ELF-1 (cell line): Measurements from ENCODE around the gene ADCY5.

ENCODE experiments used
- DNase-seq: peaks from one replicate; pipeline ENCODE4 v3.0.0-alpha.2; 2016; ENCODE audit warnings: low read depth, low spot score

The ADCY5 gene

GRCh38 chr3:123326531-123326930, 122.4 kb downstream of the ADCY5 start:
- no peak for DNase-seq

DNA sequence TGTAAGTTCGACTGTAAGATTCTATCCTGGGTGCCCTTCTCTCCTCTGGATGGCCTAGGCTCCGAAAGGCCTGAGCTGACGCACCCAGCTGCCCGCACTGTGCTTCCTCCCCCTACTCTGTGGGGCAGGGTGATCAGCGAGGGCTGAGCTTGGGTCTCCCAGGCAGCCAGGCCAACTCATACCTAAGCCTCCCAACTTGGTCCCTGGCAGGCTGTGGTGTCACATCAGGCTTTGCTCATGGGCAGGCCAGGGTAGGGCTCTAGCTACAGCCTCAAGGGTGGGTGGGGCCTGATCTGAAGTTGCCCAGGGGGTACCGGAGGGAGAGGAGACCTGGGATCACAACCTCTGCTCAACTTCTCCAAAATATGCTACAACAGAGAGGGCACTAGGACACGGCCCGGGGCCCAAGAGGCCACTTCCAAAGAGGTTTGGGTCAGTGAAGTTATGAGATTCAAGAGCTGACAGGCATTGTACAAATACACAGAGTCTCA, 123.1 kb downstream of the ADCY5 start:
- DNase-seq: no peak

DNA sequence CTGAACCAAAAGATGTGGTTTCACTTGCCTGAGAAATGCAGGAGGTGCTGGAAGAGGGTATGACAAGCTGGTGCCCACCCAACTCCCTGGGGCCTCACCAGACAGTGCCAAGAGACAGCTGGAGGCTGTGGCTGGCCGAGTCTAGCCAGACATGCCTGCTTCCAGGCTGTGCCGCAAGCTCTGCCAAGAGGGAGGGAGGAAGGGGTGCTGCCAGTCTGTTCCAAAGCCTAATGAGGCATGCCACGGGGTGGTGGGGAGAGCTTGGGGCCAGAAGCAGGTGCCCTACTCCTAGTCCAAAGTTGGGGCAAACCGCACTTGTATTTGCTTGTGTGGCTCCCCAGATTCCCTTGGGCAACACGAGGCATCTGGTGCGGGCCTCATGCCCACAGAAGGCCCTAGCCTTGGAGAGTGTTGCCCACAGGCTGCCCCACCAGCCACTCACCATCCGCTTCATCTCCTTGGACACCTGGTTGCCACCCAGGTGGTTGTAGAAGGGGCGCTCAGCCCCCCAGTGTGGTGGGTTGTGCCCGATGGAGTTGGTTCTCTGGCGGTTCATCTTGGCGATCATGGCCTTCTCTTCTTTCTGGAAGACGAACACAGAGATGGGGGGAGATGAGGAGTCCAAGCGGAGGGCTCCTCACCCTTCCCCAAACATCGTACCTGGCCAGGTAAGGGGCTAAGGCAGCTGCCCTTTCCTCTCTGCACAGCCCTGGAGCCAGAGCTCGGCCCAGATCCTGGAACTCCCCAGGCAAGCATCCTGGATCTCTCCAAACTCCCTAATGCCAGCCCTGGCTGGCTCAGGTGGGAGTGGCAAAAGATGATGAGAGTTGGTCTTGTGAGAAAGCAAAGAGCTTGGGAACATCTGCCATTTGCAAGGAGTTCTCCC, 123.8 kb downstream of the ADCY5 start:
- DNase-seq: no peak

GRCh38 chr3:123323781-123324180, 125.1 kb downstream of the ADCY5 start:
- no peak for DNase-seq

GRCh38 chr3:123322866-123323265, 126.0 kb downstream of the ADCY5 start:
- no peak for DNase-seq

- peak; percentile 16 for DNase-seq
Measured at GRCh38 chr3:123321806-123322205, 127.1 kb downstream of the ADCY5 start.

- DNase-seq: no peak
Measured at GRCh38 chr3:123320221-123320620, 128.7 kb downstream of the ADCY5 start.

DNA sequence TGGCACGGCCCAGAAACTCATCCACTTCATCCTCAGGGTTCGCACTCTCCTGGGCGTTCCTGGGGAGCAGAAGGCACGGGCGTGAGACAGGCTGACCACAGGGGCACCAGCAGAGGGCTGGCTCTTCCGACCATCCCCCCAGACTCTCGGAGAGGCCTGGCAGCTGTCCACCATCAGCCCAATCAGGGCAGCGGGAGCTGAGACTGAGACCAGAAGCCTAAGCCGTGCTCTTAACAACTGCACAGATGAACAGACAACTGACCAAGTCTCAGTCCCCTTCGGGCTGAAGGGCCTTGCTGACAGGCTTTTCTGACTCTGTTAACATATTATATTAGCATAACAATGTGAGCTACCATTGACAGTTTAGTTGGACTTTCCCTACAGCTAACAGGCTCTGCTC, 129.1 kb downstream of the ADCY5 start:
- DNase-seq: peak; percentile 85

DNA sequence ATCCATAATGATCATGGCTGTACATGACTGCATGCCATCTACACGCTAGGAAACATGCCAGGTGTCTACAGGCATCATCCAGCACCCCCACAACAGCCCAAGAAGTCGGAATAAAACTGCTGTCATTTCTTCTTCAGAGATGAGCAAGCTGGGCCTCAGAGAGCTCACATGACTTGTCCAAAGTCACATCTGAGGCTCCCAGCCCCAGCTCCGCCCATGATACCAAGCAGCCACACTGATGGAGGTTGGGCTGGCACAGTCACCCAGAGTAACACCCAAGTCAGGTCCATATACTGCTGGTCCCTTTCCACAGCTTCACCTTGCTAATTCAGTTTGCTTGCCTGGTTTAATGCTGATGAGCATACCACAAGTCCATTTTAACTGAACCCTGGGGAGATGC, 130.5 kb downstream of the ADCY5 start:
- no peak for DNase-seq

- no peak for DNase-seq
Measured at GRCh38 chr3:123317716-123318115, 131.2 kb downstream of the ADCY5 start.

GRCh38 chr3:123315271-123315595, 133.7 kb downstream of the ADCY5 start:
- DNase-seq: no peak

DNA sequence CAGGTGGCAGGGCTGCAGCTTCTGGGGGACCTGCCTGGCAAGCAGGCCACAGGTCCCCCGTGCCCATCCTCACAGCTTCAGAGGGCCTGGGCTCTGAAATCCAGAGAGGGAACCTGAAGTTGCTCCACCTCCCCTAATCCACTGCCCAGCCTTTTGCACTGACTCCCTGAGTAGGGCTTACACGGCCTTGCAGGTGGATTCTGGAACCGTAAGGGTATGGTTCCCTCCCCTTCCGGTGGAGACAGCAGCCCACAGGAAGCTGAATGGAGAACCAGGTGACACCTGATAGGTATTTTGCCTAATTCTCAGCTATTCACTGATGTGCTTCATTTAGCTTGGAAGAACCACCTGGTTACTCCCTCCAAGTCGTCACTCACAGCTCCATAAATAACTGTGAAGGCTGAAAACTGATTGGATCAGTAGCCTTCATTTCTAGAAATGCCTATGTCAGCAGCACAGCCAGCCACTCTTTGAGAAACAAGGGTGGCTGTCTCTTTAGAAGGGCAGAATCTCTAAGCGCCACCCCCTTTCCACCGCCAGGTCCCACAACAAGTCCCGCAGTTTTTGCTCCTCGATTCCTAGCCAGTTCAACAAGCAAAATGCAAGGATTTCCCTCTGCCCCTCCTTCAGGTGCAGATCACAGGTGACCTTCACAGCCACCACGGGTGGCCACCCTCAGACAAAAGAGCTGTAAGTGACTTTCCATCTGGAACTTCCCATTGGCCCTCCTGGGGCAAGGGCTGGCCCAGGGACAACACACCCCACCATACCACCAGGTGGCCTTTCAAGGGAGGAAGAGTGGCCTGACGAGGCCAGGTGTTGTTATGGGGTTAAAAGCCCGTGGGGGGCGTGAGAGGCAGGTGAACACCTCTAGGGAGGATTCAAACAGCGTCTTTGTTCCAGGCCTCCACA, 134.3 kb downstream of the ADCY5 start:
- peak; percentile 89 for DNase-seq

DNA sequence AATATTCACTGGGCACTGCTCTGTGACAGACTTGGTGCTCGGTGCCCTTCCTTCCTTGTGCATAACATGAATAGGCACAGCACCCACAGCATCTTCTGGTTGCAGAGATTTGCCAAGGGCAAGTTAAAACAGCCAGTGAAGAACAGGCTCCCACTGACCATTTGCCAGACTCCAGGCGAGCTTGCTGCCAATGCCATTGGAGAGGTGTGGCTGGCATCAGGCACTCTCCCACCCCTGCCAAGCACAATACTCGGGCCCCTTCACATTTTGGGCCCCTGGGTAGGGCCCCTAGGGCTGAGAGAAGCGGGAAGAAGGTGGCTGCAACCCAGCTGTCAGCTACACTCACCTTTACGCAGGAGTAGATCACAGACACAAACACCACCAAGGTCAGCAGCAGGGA, 135.0 kb downstream of the ADCY5 start:
- no peak for DNase-seq

- DNase-seq: no peak
Measured at GRCh38 chr3:123312331-123313265, 136.3 kb downstream of the ADCY5 start.

GRCh38 chr3:123311201-123311600, 137.7 kb downstream of the ADCY5 start:
- DNase-seq: no peak

- DNase-seq: no peak
Measured at GRCh38 chr3:123310741-123311140, 138.1 kb downstream of the ADCY5 start.

- no peak for DNase-seq
Measured at GRCh38 chr3:123310186-123310585, 138.7 kb downstream of the ADCY5 start.

DNA sequence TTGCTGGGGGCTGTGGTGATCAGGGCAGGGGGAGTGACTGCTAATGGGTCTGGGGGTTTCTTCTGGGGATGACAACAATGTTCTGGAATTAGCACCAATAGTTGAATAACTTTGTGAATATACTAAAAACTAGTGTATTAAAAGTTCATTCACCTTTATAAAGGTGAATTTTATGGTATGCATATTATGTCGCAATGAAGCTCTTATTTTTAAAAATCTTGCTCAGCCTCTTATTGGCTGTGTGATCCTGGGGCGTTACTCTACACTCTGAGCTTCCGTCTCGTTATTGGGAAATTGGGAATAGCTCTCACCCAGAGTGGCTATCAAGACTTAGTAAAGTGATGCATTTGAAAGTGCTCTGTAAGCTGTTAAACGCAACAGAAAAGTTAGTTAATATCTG, 141.8 kb downstream of the ADCY5 start:
- DNase-seq: no peak

DNA sequence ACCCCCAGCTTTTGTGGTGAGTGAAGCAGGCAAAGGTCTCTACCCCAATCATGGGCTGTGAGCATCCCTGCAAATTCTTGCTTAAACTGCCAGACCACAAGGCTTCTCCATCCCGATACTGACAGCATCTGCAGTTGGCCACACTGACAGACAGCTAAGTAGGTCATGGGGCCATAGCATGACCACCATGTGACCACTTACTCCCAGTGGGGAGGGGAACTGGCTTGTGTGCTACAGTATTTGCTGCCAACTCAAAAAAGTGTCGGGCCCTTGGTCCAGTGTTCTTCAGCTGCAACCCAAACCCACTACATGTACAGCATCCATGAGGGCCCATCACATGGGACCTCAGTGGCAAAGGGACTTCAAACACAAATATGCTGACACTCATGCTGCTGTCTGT, 143.7 kb downstream of the ADCY5 start:
- DNase-seq: no peak

- no peak for DNase-seq
Measured at GRCh38 chr3:123303976-123304560, 144.8 kb downstream of the ADCY5 start.

DNA sequence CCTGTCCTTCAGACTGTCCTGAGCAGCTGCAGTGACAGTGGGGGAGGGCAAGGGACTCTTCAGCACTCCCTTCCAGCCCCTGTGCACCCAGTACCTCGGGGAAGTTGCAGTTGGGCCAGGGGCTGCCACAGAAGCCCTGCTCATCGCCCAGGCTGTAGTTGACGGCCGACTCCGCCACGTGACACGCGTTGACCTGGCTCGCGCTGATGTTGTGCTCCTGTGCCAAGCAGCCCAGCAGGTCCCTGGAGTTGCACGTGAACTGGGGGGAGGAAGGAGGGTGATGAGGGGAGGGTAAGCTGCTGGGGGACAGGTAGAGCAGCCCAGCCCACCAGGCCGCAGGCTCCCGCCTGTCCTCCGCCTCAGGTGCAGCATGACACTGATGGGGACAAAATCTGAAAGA, 145.9 kb downstream of the ADCY5 start:
- no peak for DNase-seq
